Sigmoid colon (tissue), 7 donors: ENCODE data around the gene FUT7. TPM values are rescaled to one million over a fixed set of nuclear protein-coding genes. Genes with fewer than 3 reads are reported as not detected.

Experiments used
- DNase-seq: peaks from one replicate; pipeline ENCODE4 v3.0.0-alpha.2; 2019
- H3K27ac ChIP-seq, 4 donors: fragments of 200-600 bp; sonication (generic); one replicate each; pipeline ENCODE4 v1.5.1; 2016 to 2019; ENCODE audit warnings: mild to moderate bottlenecking in 1 of 4
- H3K27me3 ChIP-seq, 3 donors: fragments of 200-600 bp; sonication (generic); one replicate each; pipeline ENCODE4 v1.5.1; 2019; ENCODE audit warnings: mild to moderate bottlenecking in 1 of 3
- H3K36me3 ChIP-seq, 4 donors: fragments of 200-600 bp; sonication (generic); one replicate each; pipeline ENCODE4 v1.5.1; 2016 to 2019
- H3K4me1 ChIP-seq, 4 donors: fragments of 200-600 bp; sonication (generic); one replicate each; pipeline ENCODE4 v1.5.1; 2017 to 2019
- H3K4me3 ChIP-seq, 4 donors: fragments of 200-600 bp; sonication (generic); one replicate each; pipeline ENCODE4 v1.5.1; 2017 to 2019; ENCODE audit warnings: mild to moderate bottlenecking in 2 of 4, moderate library complexity in 1 of 4
- H3K9me3 ChIP-seq, 4 donors: fragments of 200-600 bp in 3 of 4; sonication (generic) in 3 of 4; one replicate each; pipeline versions ENCODE4 v1.5.1 to v1.6.1; 2013 to 2019
- CTCF ChIP-seq, 4 experiments: fragments of 450-650 bp in 3 of 4; fragments of 200-600 bp in 1 of 4; IDR thresholded peaks; one replicate each; pipeline ENCODE4 v1.5.1; 2016 to 2019; ENCODE audit warnings: antibody characterized with exemption in 4 of 4, mild to moderate bottlenecking in 3 of 4, moderate library complexity in 2 of 4
- EP300 ChIP-seq, 4 donors: sonication (generic); formaldehyde crosslinking; IDR thresholded peaks; one replicate each; pipeline ENCODE4 v1.6.1; 2017; ENCODE audit warnings: antibody characterized with exemption in 4 of 4
- POLR2A ChIP-seq, 2 donors: fragments of 450-650 bp; IDR thresholded peaks; one replicate each; pipeline ENCODE4 v1.6.1; 2016; ENCODE audit warnings: antibody characterized with exemption in 2 of 2, mild to moderate bottlenecking in 2 of 2, moderate library complexity in 2 of 2
- POLR2AphosphoS5 ChIP-seq, 4 donors: sonication (generic); formaldehyde crosslinking; IDR thresholded peaks; one replicate each; pipeline ENCODE4 v1.6.1; 2017; ENCODE audit warnings: antibody characterized with exemption in 4 of 4
- WGBS, 2 donors: extraction: QIAGEN DNeasy Blood & Tissue Kit; methylation state at CpG; one replicate each; pipeline ENCODE4 v1.1.7; 2013; 5-methylcytosine and 5-hydroxymethylcytosine counted together
- intact Hi-C: fragments of 100-400 bp; cut with DNase I; formaldehyde crosslinking; loops from one replicate; pipeline ENCODE4 v1.15.1; 2023
- polyA plus RNA-seq, 3 donors: library from polyadenylated mRNA; stranded (reverse); fragments of 200-250 nt; gene quantifications; one replicate each; pipeline ENCODE4 v1.2.3, GENCODE V29; 2013
- total RNA-seq, 4 donors: library from RNA; depleted of rRNA; stranded (reverse); fragments of >200 nt; gene quantifications; one replicate each; pipeline ENCODE4 v1.1.0, GENCODE V29; 2016
- donor health status: healthy with polysubstance abuse.
- donor health status: Bipolar disorder and iron deficiency.
- donor health status: healthy.

Gene FUT7
- total and polyA plus RNA-seq, 7 donors = 0.36 to 1.3 (median 0.84) TPM; not detected in 3

GRCh38 chr9:137052998-137053943 lies 21.4 kb upstream of the FUT7 start:
- H3K9me3 ChIP-seq = no peaks in the 10 kb centered on the region
- no peaks in the 10 kb centered on the region for H3K36me3 ChIP-seq
- peak overlapping the region in 3 of 4 donors; percentile 28 to 35 (median 35) for H3K4me3 ChIP-seq
- TF ChIP-seq POLR2A (IDR thresholded peaks at IDR 0.05) = no peak
- no peak for TF ChIP-seq EP300 (IDR thresholded peaks at IDR 0.05)
- peak overlapping the region in 1 of 4 donors; percentile 65 for H3K27ac ChIP-seq
- intact Hi-C loops = no loop called here
- H3K27me3 ChIP-seq = peaks cover 31 to 60% (median 56%) of the 10 kb centered on the region in 3 donors
- no peak for DNase-seq
- H3K4me1 ChIP-seq = peaks cover 0 to 55% (median 51%) of the 10 kb centered on the region in 4 donors
- WGBS, 2 donors = 12 to 14% methylated on average over 71 of the region's 71 CpGs

GRCh38 chr9:137052293-137052692 lies 20.4 kb upstream of the FUT7 start:
- Histone ChIP-seq H3K27ac (no peak overlapping the region), H3K9me3 (no peaks in the 10 kb centered on the region), H3K4me3 (no peak overlapping the region), H3K36me3 (no peaks in the 10 kb centered on the region), H3K27me3 (peaks cover 39 to 70% (median 65%) of the 10 kb centered on the region in 3 donors), H3K4me1 (peaks cover 0 to 54% (median 50%) of the 10 kb centered on the region in 4 donors)
- DNase-seq = no peak
- intact Hi-C loops = no loop called here
- 75 to 87% methylated on average over 8 of the region's 8 CpGs for WGBS, 2 donors
- TF ChIP-seq POLR2AphosphoS5 (IDR thresholded peaks at IDR 0.05) = no peak
- no peak for TF ChIP-seq EP300 (IDR thresholded peaks at IDR 0.05)
- no peak for TF ChIP-seq CTCF (IDR thresholded peaks at IDR 0.05)
- TF ChIP-seq POLR2A (IDR thresholded peaks at IDR 0.05) = no peak

GRCh38 chr9:137051145-137051724 lies 19.3 kb upstream of the FUT7 start:
- Histone ChIP-seq H3K36me3 (no peaks in the 10 kb centered on the region), H3K27ac (no peak overlapping the region), H3K4me1 (peaks cover 0 to 52% (median 50%) of the 10 kb centered on the region in 4 donors), H3K9me3 (no peaks in the 10 kb centered on the region), H3K4me3 (no peak overlapping the region), H3K27me3 (peaks cover 40 to 75% (median 69%) of the 10 kb centered on the region in 3 donors)
- TF ChIP-seq EP300 (IDR thresholded peaks at IDR 0.05) (no peak), POLR2AphosphoS5 (IDR thresholded peaks at IDR 0.05) (no peak), POLR2A (IDR thresholded peaks at IDR 0.05) (no peak), CTCF (IDR thresholded peaks at IDR 0.05) (no peak)
- no peak for DNase-seq
- 92 to 94% methylated on average over 17 of the region's 17 CpGs for WGBS, 2 donors
- intact Hi-C loops = no loop called here

GRCh38 chr9:137050570-137050969 lies 18.7 kb upstream of the FUT7 start:
- H3K36me3 ChIP-seq = no peaks in the 10 kb centered on the region
- no peak overlapping the region for H3K4me3 ChIP-seq
- intact Hi-C loops = no loop called here
- 85 to 91% methylated on average over 5 of the region's 5 CpGs for WGBS, 2 donors
- H3K27me3 ChIP-seq = peaks cover 40 to 75% (median 69%) of the 10 kb centered on the region in 3 donors
- H3K4me1 ChIP-seq = peaks cover 0 to 49% (median 47%) of the 10 kb centered on the region in 4 donors
- no peak overlapping the region for H3K27ac ChIP-seq
- no peaks in the 10 kb centered on the region for H3K9me3 ChIP-seq
- DNase-seq = no peak
- no peak for TF ChIP-seq EP300 (IDR thresholded peaks at IDR 0.05)
- no peak for TF ChIP-seq POLR2A (IDR thresholded peaks at IDR 0.05)
- no peak for TF ChIP-seq POLR2AphosphoS5 (IDR thresholded peaks at IDR 0.05)
- no peak for TF ChIP-seq CTCF (IDR thresholded peaks at IDR 0.05)
